K562 (cell line): ENCODE measurements around the gene OBP2A. TPM values are rescaled to one million over a fixed set of nuclear protein-coding genes. Genes with fewer than 3 reads are reported as not detected.

Source experiments
- ADNP ChIP-seq: fragments of 200-800 bp; sonication (Bioruptor generic); IDR thresholded peaks from 2 replicates; pipeline ENCODE4 v1.6.1; 2016; ENCODE audit warnings: missing genetic modification characterization, missing compliant biosample characterization
- ATF1 ChIP-seq, 2 experiments: fragments of 450-650 bp in 1 of 2; IDR thresholded peaks; 2 replicates each; pipeline ENCODE4 v1.6.1; 2016; ENCODE audit warnings: missing compliant biosample characterization in 1 of 2, missing genetic modification characterization in 1 of 2
- BACH1 ChIP-seq: fragments of 200-800 bp; sonication (Bioruptor generic); IDR thresholded peaks from 2 replicates; pipeline ENCODE4 v1.6.1; 2016; ENCODE audit warnings: missing genetic modification characterization, missing compliant biosample characterization
- BRD4 ChIP-seq: fragments of 200-600 bp; sonication (generic); IDR thresholded peaks from 2 replicates; pipeline ENCODE4 v1.6.1; 2017; ENCODE audit warnings: inconsistent platforms
- DACH1 ChIP-seq: fragments of 450-650 bp; IDR thresholded peaks from 2 replicates; pipeline ENCODE4 v1.6.1; 2018; ENCODE audit not compliant: partially characterized antibody
- HNRNPLL ChIP-seq: fragments of 200-400 bp; formaldehyde crosslinking; IDR thresholded peaks from 2 replicates; pipeline ENCODE4 v1.6.1; 2017; ENCODE audit warnings: low read length, low read depth, mild to moderate bottlenecking; ENCODE audit not compliant: poor library complexity, severe bottlenecking
- MAFF ChIP-seq: IDR thresholded peaks from 2 replicates; pipeline ENCODE4 v1.6.1; 2012; ENCODE audit warnings: low read length, improper control_type of control experiment
- MAFG ChIP-seq: fragments of 450-650 bp; conservative IDR thresholded peaks from 2 replicates; pipeline ENCODE4 v1.6.1; 2016; ENCODE audit warnings: missing genetic modification characterization, missing compliant biosample characterization
- NFE2L1 ChIP-seq: fragments of 450-650 bp; IDR thresholded peaks from 2 replicates; pipeline ENCODE4 v1.6.1; 2016; ENCODE audit warnings: missing genetic modification characterization, low read depth, mild to moderate bottlenecking, missing compliant biosample characterization, moderate library complexity, borderline replicate concordance
- NR2F6 ChIP-seq: fragments of 450-650 bp; formaldehyde crosslinking; IDR thresholded peaks from 2 replicates; pipeline ENCODE4 v1.4.0; 2020; ENCODE audit warnings: mild to moderate bottlenecking
- NR3C1 ChIP-seq: sonication (generic); formaldehyde crosslinking; IDR thresholded peaks from 2 replicates; pipeline ENCODE4 v1.8.1; 2022; ENCODE audit warnings: missing genetic modification reagents
- NR4A1 ChIP-seq, 2 experiments: fragments of 250-450 bp in 1 of 2; fragments of 450-650 bp in 1 of 2; sonication (Bioruptor Pico) in 1 of 2; IDR thresholded peaks; 2 replicates each; pipeline versions ENCODE4 v1.4.0 to v1.6.1; 2016 to 2020; ENCODE audit warnings: mild to moderate bottlenecking in 2 of 2, missing compliant biosample characterization in 1 of 2, missing genetic modification characterization in 1 of 2, moderate library complexity in 1 of 2
- RBM22 ChIP-seq: fragments of 200-400 bp; formaldehyde crosslinking; IDR thresholded peaks from 2 replicates; pipeline ENCODE4 v1.6.1; 2018; ENCODE audit warnings: low read length, low read depth; ENCODE audit not compliant: poor library complexity, severe bottlenecking
- SNIP1 ChIP-seq: fragments of 450-650 bp; IDR thresholded peaks from 2 replicates; pipeline ENCODE4 v1.7.1; 2017; ENCODE audit warnings: low read depth, mild to moderate bottlenecking
- TBP ChIP-seq: optimal IDR thresholded peaks from 2 replicates; pipeline ENCODE3; 2011; ENCODE audit warnings: low read depth, low read length, improper control_type of control experiment
- TFAM ChIP-seq: fragments of 250-450 bp; sonication (Bioruptor Pico); conservative IDR thresholded peaks from 2 replicates; pipeline ENCODE4 v1.5.0; 2021; ENCODE audit warnings: mild to moderate bottlenecking, moderate library complexity
- ZFP30 ChIP-seq: fragments of 250-450 bp; sonication (Bioruptor Pico); IDR thresholded peaks from 2 replicates; pipeline ENCODE4 v1.8.0; 2022; ENCODE audit warnings: moderate library complexity, mild to moderate bottlenecking, inconsistent platforms, borderline replicate concordance
- ZFX ChIP-seq: sonication (generic); formaldehyde crosslinking; IDR thresholded peaks from 2 replicates; pipeline ENCODE4 v1.8.0; 2022; ENCODE audit warnings: mild to moderate bottlenecking, missing genetic modification reagents, moderate library complexity
- ZNF134 ChIP-seq: fragments of 250-450 bp; sonication (Bioruptor Pico); conservative IDR thresholded peaks from 2 replicates; pipeline ENCODE4 v1.4.0; 2020
- ZNF140 ChIP-seq: fragments of 250-450 bp; sonication (Bioruptor Pico); IDR thresholded peaks from 2 replicates; pipeline ENCODE4 v1.8.0; 2021; ENCODE audit warnings: moderate library complexity, mild to moderate bottlenecking, inconsistent platforms
- ZNF766 ChIP-seq: fragments of 200-800 bp; sonication (Bioruptor generic); conservative IDR thresholded peaks from 2 replicates; pipeline ENCODE4 v1.6.1; 2016; ENCODE audit warnings: missing genetic modification characterization, missing compliant biosample characterization
- polyA plus RNA-seq, 8 experiments: library from polyadenylated mRNA; depleted of rRNA in 4 of 8; stranded (reverse) in 5 of 8; unstranded in 3 of 8; fragments of >200 nt; fragmentation: Nextera tagmentation in 2 of 8; fragmentation: Illumina TruSeq in 1 of 8; extraction: Ambion mirVana in 2 of 8; extraction: Trizol in 1 of 8; gene quantifications; 2 replicates each; pipeline versions ENCODE4 v1.2.1 to v1.2.3, GENCODE V29; 2011 to 2014; ENCODE audit warnings: inconsistent platforms in 1 of 8, missing spikeins in 1 of 8
- total RNA-seq, 7 experiments: library from RNA; depleted of rRNA in 6 of 7; stranded (reverse); fragments of >200 nt in 6 of 7; fragmentation: Illumina TruSeq in 2 of 7; extraction: Trizol in 2 of 7; gene quantifications; 2 replicates each; pipeline versions ENCODE4 v1.2.1 to v1.2.3, GENCODE V29; 2011 to 2021; ENCODE audit warnings: low replicate concordance in 1 of 7
- TF ChIP-seq, protein P1 (sequence below): sonication (generic); formaldehyde crosslinking; IDR thresholded peaks from 2 replicates; pipeline ENCODE4 v1.8.0; 2022; ENCODE audit warnings: missing genetic modification reagents, mild to moderate bottlenecking, borderline replicate concordance
- TF ChIP-seq, protein P2 (sequence below): fragments of 450-650 bp; formaldehyde crosslinking; IDR thresholded peaks from 2 replicates; pipeline ENCODE4 v1.4.0; 2022; ENCODE audit warnings: missing genetic modification characterization
- TF ChIP-seq, protein P3 (sequence below): sonication (generic); formaldehyde crosslinking; IDR thresholded peaks from 2 replicates; pipeline ENCODE4 v1.8.0; 2022; ENCODE audit warnings: mild to moderate bottlenecking, missing genetic modification reagents, borderline replicate concordance

OBP2A gene
- total and polyA plus RNA-seq, 9 of the 15 experiments (the other 6 are each of a cell fraction or from before 2014, with no cell fraction given): not detected

DNA sequence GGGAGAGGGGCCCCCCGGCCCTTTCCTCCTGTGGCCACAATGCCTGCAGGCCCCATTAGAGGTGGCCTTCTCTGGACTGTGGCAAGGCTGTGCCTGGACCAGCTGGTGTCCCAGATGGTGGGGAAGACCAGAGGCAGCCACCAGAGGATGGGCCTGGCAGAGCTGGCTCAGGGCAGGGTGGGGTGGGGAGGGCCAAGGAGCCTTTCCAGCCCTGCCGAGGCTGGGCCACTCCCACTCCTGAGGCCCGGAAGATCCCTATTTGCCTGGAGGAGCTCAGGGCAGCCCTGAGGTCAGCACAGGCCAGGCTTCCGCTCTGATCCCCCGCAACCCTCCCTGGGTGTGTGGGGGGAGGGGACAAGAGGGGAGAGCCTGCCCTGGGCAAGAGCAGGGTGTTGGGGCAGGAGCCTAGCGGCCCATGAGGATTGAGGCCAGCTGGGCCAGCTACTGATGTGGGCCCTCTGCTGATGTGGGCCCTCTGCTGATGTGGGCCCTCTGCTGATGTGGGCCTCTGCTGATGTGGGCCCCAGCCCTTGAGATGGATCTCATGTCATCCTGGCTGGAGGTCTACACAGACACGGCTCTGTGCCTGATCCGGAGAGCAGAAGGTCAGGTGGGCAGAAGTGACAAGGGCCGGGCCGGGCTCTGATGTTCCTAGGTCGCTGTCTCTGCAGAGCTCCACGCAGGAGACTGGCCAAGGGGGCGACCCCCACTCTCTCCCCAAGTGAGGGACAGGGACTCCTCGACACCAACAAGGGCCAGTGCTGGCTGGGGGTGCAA, 39.4 kb upstream of the OBP2A start (continued):
- TF ChIP-seq NR2F6 (CRISPR knock-in tag) (no peak), BACH1 (no peak), TBP (no peak), ZNF766 (no peak), NR4A1 (CRISPR knock-in tag; IDR thresholded peaks at IDR 0.05) (no peak; the same call in 1 of the 2 replicates), NR4A1 (tag; IDR thresholded peaks at IDR 0.05) (no peak; the same call in 1 of the 2 replicates), MAFG (tag) (no peak), MAFF (no peak), HNRNPLL (no peak), ADNP (tag) (no peak), ZFP30 (CRISPR knock-in tag) (no peak), SNIP1 (no peak), ZNF140 (CRISPR knock-in tag) (no peak), TFAM (no peak), ATF1 (CRISPR knock-in tag; IDR thresholded peaks at IDR 0.05) (no peak), ATF1 (tag; IDR thresholded peaks at IDR 0.05) (peak; percentile 36), ZNF134 (CRISPR knock-in tag) (no peak), RBM22 (peak; percentile 18), NFE2L1 (tag) (no peak), NR3C1 (no peak), ZFX (peak; percentile 85), BRD4 (no peak), DACH1 (no peak)
- TF ChIP-seq, protein P1, sequence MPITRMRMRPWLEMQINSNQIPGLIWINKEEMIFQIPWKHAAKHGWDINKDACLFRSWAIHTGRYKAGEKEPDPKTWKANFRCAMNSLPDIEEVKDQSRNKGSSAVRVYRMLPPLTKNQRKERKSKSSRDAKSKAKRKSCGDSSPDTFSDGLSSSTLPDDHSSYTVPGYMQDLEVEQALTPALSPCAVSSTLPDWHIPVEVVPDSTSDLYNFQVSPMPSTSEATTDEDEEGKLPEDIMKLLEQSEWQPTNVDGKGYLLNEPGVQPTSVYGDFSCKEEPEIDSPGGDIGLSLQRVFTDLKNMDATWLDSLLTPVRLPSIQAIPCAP (CRISPR knock-in tag): no peak
- TF ChIP-seq, protein P2, sequence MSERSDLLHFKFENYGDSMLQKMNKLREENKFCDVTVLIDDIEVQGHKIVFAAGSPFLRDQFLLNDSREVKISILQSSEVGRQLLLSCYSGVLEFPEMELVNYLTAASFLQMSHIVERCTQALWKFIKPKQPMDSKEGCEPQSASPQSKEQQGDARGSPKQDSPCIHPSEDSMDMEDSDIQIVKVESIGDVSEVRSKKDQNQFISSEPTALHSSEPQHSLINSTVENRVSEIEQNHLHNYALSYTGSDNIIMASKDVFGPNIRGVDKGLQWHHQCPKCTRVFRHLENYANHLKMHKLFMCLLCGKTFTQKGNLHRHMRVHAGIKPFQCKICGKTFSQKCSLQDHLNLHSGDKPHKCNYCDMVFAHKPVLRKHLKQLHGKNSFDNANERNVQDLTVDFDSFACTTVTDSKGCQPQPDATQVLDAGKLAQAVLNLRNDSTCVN: no peak
- TF ChIP-seq, protein P3, sequence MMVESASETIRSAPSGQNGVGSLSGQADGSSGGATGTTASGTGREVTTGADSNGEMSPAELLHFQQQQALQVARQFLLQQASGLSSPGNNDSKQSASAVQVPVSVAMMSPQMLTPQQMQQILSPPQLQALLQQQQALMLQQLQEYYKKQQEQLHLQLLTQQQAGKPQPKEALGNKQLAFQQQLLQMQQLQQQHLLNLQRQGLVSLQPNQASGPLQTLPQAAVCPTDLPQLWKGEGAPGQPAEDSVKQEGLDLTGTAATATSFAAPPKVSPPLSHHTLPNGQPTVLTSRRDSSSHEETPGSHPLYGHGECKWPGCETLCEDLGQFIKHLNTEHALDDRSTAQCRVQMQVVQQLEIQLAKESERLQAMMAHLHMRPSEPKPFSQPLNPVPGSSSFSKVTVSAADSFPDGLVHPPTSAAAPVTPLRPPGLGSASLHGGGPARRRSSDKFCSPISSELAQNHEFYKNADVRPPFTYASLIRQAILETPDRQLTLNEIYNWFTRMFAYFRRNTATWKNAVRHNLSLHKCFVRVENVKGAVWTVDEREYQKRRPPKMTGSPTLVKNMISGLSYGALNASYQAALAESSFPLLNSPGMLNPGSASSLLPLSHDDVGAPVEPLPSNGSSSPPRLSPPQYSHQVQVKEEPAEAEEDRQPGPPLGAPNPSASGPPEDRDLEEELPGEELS (CRISPR knock-in tag): no peak
